ENCODE measurements around the gene GPR55.

The GPR55 gene

GRCh38 chr2:230929381-230930148, 4.5 kb upstream of the GPR55 start:
- CTCF ChIA-PET, result interaction anchor here (0.5 to 1.4 kb wide), 2 partner anchors 58 to 128 kb away, joined by 3 to 4 read pairs; no protein-coding TSS in a partner anchor

DNA sequence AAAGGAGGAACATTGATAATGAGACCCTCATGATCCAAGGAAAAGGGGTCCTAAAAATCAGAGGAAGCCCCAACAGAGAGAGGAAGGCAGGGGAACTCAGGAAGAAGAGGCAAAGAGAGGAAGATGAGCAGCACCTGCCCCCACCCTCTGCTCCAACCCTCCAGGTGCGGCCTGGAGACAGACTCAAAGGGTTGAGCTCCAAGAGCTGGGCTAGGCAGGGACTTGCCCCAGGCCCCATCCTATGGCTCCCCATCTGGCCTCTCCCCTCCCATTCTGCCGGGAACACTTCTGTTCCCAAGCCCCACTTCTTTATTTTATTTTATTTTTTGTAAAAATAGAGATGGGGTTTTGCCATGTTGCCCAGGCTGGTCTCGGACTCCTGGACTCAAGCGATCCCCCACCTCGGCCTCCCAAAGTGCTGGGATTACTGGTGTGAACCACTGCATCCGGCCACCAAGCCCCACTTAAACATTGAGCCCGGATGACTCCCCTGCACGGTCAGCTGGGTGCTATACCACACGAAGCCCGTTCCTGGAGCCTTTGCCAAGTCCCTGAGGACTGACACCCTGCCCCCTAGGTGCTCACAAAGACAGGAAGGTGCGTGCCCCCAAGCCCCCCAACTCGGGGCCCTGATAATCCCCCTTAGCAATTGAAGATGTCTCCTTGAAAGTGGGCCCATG, 3.8 kb upstream of the GPR55 start:
- no peak overlapping the region for H3K27ac ChIP-seq (ENCODE audit: extremely low read depth, low read depth, low read length)
- TF ChIP-seq ZNF391 (tag by site-specific recombination; IDR thresholded peaks at IDR 0.05; ENCODE audit: borderline replicate concordance, low read depth) (no peak), ZNF658 (tag by site-specific recombination; IDR thresholded peaks at IDR 0.05) (no peak), ZNF561 (tag by site-specific recombination; IDR thresholded peaks at IDR 0.05; ENCODE audit: borderline replicate concordance) (no peak), PBX3 (CRISPR knock-in tag; IDR thresholded peaks at IDR 0.05) (no peak), ZNF629 (tag by site-specific recombination; IDR thresholded peaks at IDR 0.05) (no peak), REPIN1 (tag by site-specific recombination; IDR thresholded peaks at IDR 0.05; ENCODE audit: low read depth) (no peak), ZNF132 (tag by site-specific recombination; IDR thresholded peaks at IDR 0.05; ENCODE audit: borderline replicate concordance) (no peak), HOXD13 (CRISPR knock-in tag; IDR thresholded peaks at IDR 0.05; ENCODE audit: borderline replicate concordance) (no peak), ZNF416 (tag by site-specific recombination; IDR thresholded peaks at IDR 0.05) (no peak)
- ChIA-PET CTCF (interaction anchor here (0.5 kb wide), 1 partner anchor 127 kb away, joined by 3 read pairs; no protein-coding TSS in a partner anchor), POLR2A (no interaction called here)
- H3K4me1 ChIP-seq (ENCODE audit: control insufficient read depth, insufficient read depth, low read length), result no peaks in the 10 kb centered on the region
- no peaks in the 10 kb centered on the region for H3K9me3 ChIP-seq (ENCODE audit: control insufficient read depth, insufficient read depth, low read depth, low read length)
- H3K4me3 ChIP-seq (ENCODE audit: low read depth, low read length), result no peak overlapping the region
- no peaks in the 10 kb centered on the region for H3K36me3 ChIP-seq (ENCODE audit: control insufficient read depth in 2 of 2, insufficient read depth in 1 of 2, low read length in 2 of 2)

More at GRCh38 chr2:230929381-230930148, 4.5 kb upstream of the GPR55 start:
- Histone ChIP-seq H3K36me3 (ENCODE audit: control insufficient read depth in 2 of 2, insufficient read depth in 1 of 2, low read length in 2 of 2) (no peaks in the 10 kb centered on the region), H3K9me3 (ENCODE audit: control insufficient read depth, insufficient read depth, low read depth, low read length) (no peaks in the 10 kb centered on the region), H3K4me1 (ENCODE audit: control insufficient read depth, insufficient read depth, low read length) (no peaks in the 10 kb centered on the region), H3K4me3 (ENCODE audit: low read depth, low read length) (no peak overlapping the region), H3K27ac (ENCODE audit: extremely low read depth, low read depth, low read length) (no peak overlapping the region)
- POLR2A ChIA-PET, result no interaction called here
- TF ChIP-seq, protein P1, sequence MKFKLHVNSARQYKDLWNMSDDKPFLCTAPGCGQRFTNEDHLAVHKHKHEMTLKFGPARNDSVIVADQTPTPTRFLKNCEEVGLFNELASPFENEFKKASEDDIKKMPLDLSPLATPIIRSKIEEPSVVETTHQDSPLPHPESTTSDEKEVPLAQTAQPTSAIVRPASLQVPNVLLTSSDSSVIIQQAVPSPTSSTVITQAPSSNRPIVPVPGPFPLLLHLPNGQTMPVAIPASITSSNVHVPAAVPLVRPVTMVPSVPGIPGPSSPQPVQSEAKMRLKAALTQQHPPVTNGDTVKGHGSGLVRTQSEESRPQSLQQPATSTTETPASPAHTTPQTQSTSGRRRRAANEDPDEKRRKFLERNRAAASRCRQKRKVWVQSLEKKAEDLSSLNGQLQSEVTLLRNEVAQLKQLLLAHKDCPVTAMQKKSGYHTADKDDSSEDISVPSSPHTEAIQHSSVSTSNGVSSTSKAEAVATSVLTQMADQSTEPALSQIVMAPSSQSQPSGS (tag by site-specific recombination; IDR thresholded peaks at IDR 0.05; ENCODE audit: low read depth), result no peak
- no peak for TF ChIP-seq ZNF19 (tag by site-specific recombination; IDR thresholded peaks at IDR 0.05; ENCODE audit: low read depth)
- TF ChIP-seq, protein P2, sequence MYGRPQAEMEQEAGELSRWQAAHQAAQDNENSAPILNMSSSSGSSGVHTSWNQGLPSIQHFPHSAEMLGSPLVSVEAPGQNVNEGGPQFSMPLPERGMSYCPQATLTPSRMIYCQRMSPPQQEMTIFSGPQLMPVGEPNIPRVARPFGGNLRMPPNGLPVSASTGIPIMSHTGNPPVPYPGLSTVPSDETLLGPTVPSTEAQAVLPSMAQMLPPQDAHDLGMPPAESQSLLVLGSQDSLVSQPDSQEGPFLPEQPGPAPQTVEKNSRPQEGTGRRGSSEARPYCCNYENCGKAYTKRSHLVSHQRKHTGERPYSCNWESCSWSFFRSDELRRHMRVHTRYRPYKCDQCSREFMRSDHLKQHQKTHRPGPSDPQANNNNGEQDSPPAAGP (tag by site-specific recombination; IDR thresholded peaks at IDR 0.05), result no peak
- TF ChIP-seq ZNF677 (tag by site-specific recombination; IDR thresholded peaks at IDR 0.05), result peak; percentile 82; the same call in 1 of the 2 replicates
- TF ChIP-seq MZF1 (tag by site-specific recombination; IDR thresholded peaks at IDR 0.05; ENCODE audit: borderline replicate concordance), result no peak
- no peak for TF ChIP-seq ZNF324 (tag by site-specific recombination; IDR thresholded peaks at IDR 0.05)
- peak; percentile 58; the same call in 1 of the 2 replicates for TF ChIP-seq ZBTB20 (tag by site-specific recombination; IDR thresholded peaks at IDR 0.05)
- no peak for TF ChIP-seq ZNF530 (tag by site-specific recombination; IDR thresholded peaks at IDR 0.05; ENCODE audit: low read depth)
- TF ChIP-seq RBAK (tag by site-specific recombination; IDR thresholded peaks at IDR 0.05), result no peak
- TF ChIP-seq ZNF571 (tag by site-specific recombination; IDR thresholded peaks at IDR 0.05), result no peak
- no peak for TF ChIP-seq ZNF514 (tag by site-specific recombination; IDR thresholded peaks at IDR 0.05)
